Mucosa of stomach (tissue), 1 donor: Measurements from ENCODE around the gene EN1.

Experiments
- H3K27me3 ChIP-seq: one replicate; pipeline ENCODE4 v1.7.0; 2013; ENCODE audit warnings: mild to moderate bottlenecking, low read length; ENCODE audit not compliant: control insufficient read depth, insufficient read depth
- H3K36me3 ChIP-seq: one replicate; pipeline ENCODE4 v1.7.0; 2013; ENCODE audit warnings: low read length; ENCODE audit not compliant: control insufficient read depth, insufficient read depth
- H3K4me1 ChIP-seq: one replicate; pipeline ENCODE4 v1.7.0; 2013; ENCODE audit warnings: mild to moderate bottlenecking, low read length; ENCODE audit not compliant: control insufficient read depth, insufficient read depth
- H3K4me3 ChIP-seq: one replicate; pipeline ENCODE4 v1.7.0; 2013; ENCODE audit warnings: low read length
- H3K9ac ChIP-seq: one replicate; pipeline ENCODE4 v1.7.0; 2013; ENCODE audit warnings: mild to moderate bottlenecking, low read length, moderate library complexity
- H3K9me3 ChIP-seq: one replicate; pipeline ENCODE4 v1.7.0; 2013; ENCODE audit warnings: mild to moderate bottlenecking, low read length, moderate library complexity; ENCODE audit not compliant: control insufficient read depth
- donor health status: Pancreatic carcinoma.

EN1 gene

GRCh38 chr2:118861731-118862130 lies 14.3 kb upstream of the EN1 start:
- Histone ChIP-seq H3K4me3 (no peak overlapping the region), H3K9me3 (no peaks in the 10 kb centered on the region), H3K27me3 (peaks cover 59% of the 10 kb centered on the region), H3K36me3 (no peaks in the 10 kb centered on the region), H3K9ac (no peak overlapping the region), H3K4me1 (no peaks in the 10 kb centered on the region)

DNA sequence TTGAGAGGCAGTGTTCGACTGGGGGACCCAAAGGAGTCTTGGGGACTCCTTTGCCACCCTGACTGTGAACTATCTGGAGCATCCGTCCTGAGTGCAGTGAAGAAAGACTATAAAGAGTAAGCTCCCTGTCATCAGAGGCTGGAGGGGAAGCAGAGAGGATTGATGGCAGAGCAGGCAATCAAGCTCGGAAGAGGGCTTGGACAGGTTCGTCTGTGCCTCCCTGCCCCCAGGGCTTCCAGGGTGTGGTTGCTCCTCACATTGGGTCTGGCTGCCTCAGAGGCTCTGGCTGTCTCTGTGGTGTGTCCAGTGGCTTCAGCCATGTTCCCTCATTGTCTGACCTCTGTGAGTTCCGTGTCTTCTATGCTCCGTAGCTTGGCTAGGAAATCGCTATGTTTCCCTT lies 13.8 kb upstream of the EN1 start:
- no peaks in the 10 kb centered on the region for H3K9me3 ChIP-seq
- peaks cover 64% of the 10 kb centered on the region for H3K27me3 ChIP-seq
- no peak overlapping the region for H3K9ac ChIP-seq
- no peaks in the 10 kb centered on the region for H3K36me3 ChIP-seq
- H3K4me3 ChIP-seq, result no peak overlapping the region
- H3K4me1 ChIP-seq, result peaks cover under 1% of the 10 kb centered on the region

- Histone ChIP-seq H3K36me3 (no peaks in the 10 kb centered on the region), H3K9me3 (no peaks in the 10 kb centered on the region), H3K4me1 (peaks cover 6% of the 10 kb centered on the region), H3K27me3 (peaks cover 71% of the 10 kb centered on the region), H3K9ac (no peak overlapping the region), H3K4me3 (no peak overlapping the region)
These were observed 13.1 kb upstream of the EN1 start for GRCh38 chr2:118860506-118860905.

DNA sequence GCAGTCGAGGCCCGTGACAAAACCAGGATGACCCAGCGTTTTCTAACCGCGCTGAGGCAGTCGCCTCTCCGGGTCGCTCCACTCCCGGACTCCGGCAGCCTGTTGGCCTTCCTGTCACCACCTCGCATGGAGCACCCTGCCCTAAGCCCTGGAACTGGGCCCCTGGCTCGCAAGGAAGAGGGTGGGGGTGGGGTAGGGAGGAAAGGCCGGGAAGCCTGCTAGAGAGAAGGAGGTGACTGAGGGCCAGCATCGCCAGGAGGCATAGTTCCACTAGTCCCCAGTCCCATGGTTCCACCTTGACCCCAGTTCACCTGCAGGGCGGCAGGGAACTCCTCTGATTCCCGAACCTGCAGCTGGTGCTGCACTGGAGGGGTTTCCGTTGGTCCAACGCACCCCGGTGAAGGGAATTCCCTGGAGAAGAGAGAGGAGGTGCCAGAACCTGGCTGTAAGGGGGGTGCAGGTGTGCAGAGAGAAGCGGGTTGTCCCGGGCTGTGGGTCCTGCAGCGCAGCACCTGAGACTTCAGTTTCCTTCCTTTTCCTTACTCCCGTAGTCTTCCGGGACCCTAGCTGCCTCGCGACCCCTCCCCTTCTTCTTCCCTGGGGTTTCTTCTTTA lies 11.8 kb upstream of the EN1 start:
- Histone ChIP-seq H3K36me3 (no peaks in the 10 kb centered on the region), H3K27me3 (peaks cover 80% of the 10 kb centered on the region), H3K4me1 (peaks cover 10% of the 10 kb centered on the region)

GRCh38 chr2:118858485-118859156 lies 11.2 kb upstream of the EN1 start:
- Histone ChIP-seq H3K36me3 (no peaks in the 10 kb centered on the region), H3K4me1 (peaks cover 10% of the 10 kb centered on the region), H3K27me3 (peaks cover 86% of the 10 kb centered on the region), H3K4me3 (no peak overlapping the region), H3K9me3 (no peaks in the 10 kb centered on the region), H3K9ac (no peak overlapping the region)

More for the DNA sequence above, 11.8 kb upstream of the EN1 start:
- H3K9me3 ChIP-seq, result no peaks in the 10 kb centered on the region
- H3K4me3 ChIP-seq, result no peak overlapping the region
- no peak overlapping the region for H3K9ac ChIP-seq

- Histone ChIP-seq H3K9ac (no peak overlapping the region), H3K27me3 (peaks cover 92% of the 10 kb centered on the region), H3K4me1 (peaks cover 10% of the 10 kb centered on the region), H3K36me3 (no peaks in the 10 kb centered on the region), H3K9me3 (no peaks in the 10 kb centered on the region), H3K4me3 (no peak overlapping the region)
These were observed 10.4 kb upstream of the EN1 start for GRCh38 chr2:118857677-118858484.

GRCh38 chr2:118856978-118857676 lies 9.7 kb upstream of the EN1 start:
- no peak overlapping the region for H3K4me3 ChIP-seq
- no peak overlapping the region for H3K9ac ChIP-seq
- peaks cover 93% of the 10 kb centered on the region for H3K27me3 ChIP-seq
- no peaks in the 10 kb centered on the region for H3K9me3 ChIP-seq
- peaks cover 10% of the 10 kb centered on the region for H3K4me1 ChIP-seq
- H3K36me3 ChIP-seq, result no peaks in the 10 kb centered on the region

DNA sequence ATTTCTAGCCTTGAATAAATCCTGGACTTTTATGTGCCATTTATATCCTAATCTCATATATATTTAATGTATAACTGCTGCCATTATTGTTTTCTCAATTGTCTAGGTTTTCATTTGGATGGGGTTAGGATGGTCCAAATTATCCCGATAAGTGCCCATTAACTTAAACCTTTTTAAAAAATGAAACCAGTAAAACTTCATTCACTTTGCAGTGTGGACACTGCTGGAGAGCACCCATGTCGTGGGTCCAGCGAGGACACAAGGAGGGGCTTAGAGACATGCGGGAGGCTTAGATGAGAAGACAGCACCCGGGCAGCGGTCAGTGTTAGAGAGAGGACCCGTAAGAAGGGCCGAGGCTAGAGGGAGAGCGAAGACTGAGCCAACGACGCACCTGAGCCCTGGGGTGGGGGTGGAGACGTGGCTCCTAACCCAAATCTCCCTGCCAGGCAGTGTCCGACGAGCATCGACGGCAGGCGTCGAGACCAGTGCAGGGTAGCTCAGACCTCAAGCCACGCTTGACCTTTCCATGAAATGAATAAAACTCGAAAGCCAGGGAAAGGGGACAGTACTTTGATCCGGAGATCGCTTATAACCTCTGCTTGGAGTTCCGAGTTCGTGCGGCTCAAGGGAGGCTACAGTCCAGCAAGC lies 9.0 kb upstream of the EN1 start:
- Histone ChIP-seq H3K9ac (no peak overlapping the region), H3K4me1 (peaks cover 10% of the 10 kb centered on the region), H3K9me3 (no peaks in the 10 kb centered on the region), H3K27me3 (peaks cover 99% of the 10 kb centered on the region), H3K4me3 (no peak overlapping the region), H3K36me3 (no peaks in the 10 kb centered on the region)

GRCh38 chr2:118855451-118856279 lies 8.2 kb upstream of the EN1 start:
- Histone ChIP-seq H3K4me3 (no peak overlapping the region), H3K36me3 (no peaks in the 10 kb centered on the region), H3K9me3 (no peaks in the 10 kb centered on the region), H3K9ac (no peak overlapping the region), H3K4me1 (peaks cover 10% of the 10 kb centered on the region), H3K27me3 (peaks cover 100% of the 10 kb centered on the region)

DNA sequence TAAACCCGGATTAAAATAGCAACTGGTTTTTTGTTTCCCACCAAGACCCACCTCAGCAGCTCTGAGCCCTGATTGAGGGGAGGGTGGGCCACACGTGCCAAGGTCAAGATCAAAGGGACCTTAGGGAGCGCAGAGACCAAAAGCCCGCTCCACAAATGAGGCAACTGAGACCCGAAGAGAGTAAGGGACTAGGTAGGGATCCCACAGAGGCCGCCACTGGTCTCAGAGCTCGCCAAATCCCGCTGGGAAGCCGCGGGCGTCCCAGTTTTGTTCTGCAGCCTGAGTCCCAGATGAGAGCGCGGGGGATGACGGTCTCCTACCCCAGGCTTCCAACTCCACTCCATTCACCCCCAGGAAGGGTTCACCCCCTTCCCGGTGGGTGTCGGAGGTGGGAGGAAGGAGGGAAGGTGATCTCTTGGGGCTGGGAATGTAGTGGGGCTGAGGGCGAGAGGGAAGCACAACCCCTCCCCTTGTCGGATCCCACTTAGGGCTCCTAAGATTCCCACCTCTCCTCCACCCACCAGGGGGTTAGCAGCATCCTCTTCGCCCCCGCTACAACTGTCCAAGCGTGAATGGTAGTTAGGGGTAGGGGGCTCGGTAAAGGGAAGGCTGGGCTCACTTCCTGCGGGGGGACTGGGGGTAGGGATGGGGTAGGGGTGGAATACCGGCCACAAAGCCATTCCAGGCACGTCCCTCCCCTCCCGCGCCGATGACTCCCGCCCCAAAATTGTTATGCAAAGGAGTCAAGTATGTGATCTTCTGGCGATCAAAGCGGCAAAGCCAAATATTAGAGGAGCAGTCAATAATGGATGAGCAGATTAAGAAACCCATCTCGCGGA lies 7.3 kb upstream of the EN1 start:
- H3K4me1 ChIP-seq, result peaks cover 10% of the 10 kb centered on the region

More for the DNA sequence above, 7.3 kb upstream of the EN1 start:
- no peaks in the 10 kb centered on the region for H3K36me3 ChIP-seq
- H3K27me3 ChIP-seq, result peaks cover 100% of the 10 kb centered on the region
- H3K4me3 ChIP-seq, result no peak overlapping the region
- no peak overlapping the region for H3K9ac ChIP-seq
- no peaks in the 10 kb centered on the region for H3K9me3 ChIP-seq
